OCI-LY1 (cell line): ENCODE measurements around the gene ERCC4.
"Not testable (repeated sequence)": the region's sequence is repeated elsewhere in the genome, so short reads cannot be mapped to it uniquely, and the experiment has no call there.

Experiments used
- EZH2 ChIP-seq: fragments of 200-600 bp; sonication (generic), shearing (Covaris generic); IDR thresholded peaks from 2 replicates; pipeline ENCODE4 v1.8.0; 2017; ENCODE audit warnings: borderline replicate concordance, mixed run types, mild to moderate bottlenecking, antibody characterized with exemption, low read length, moderate library complexity, mixed read lengths
- TF ChIP-seq, protein P1 (sequence below): fragments of 200-600 bp; sonication (generic), shearing (Covaris generic); IDR thresholded peaks from 2 replicates; pipeline ENCODE4 v1.5.1; 2017; ENCODE audit warnings: mild to moderate bottlenecking, antibody characterized with exemption, low read length, moderate library complexity, mixed read lengths

DNA sequence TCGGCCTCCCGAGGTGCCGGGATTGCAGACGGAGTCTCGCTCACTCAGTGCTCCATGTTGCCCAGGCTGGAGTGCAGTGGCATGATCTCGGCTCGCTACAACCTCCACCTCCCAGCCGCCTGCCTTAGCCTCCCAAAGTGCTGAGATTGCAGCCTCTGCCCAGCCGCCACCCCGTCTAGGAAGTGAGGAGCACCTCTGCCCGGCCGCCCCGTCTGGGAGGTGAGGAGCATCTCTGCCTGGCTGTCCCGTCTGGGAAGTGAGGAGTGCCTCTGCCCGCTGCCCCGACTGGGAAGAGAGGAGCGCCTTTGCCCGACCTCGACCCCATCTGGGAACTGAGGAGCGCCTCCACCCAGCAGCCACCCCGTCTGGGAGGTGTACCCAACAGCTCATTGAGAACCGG lies 30.6 kb upstream of the ERCC4 start:
- TF ChIP-seq, protein P1, sequence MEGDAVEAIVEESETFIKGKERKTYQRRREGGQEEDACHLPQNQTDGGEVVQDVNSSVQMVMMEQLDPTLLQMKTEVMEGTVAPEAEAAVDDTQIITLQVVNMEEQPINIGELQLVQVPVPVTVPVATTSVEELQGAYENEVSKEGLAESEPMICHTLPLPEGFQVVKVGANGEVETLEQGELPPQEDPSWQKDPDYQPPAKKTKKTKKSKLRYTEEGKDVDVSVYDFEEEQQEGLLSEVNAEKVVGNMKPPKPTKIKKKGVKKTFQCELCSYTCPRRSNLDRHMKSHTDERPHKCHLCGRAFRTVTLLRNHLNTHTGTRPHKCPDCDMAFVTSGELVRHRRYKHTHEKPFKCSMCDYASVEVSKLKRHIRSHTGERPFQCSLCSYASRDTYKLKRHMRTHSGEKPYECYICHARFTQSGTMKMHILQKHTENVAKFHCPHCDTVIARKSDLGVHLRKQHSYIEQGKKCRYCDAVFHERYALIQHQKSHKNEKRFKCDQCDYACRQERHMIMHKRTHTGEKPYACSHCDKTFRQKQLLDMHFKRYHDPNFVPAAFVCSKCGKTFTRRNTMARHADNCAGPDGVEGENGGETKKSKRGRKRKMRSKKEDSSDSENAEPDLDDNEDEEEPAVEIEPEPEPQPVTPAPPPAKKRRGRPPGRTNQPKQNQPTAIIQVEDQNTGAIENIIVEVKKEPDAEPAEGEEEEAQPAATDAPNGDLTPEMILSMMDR = not testable (repeated sequence)
- not testable (repeated sequence) for TF ChIP-seq EZH2
